CD14-positive monocyte (primary cell): ENCODE data around the gene AIPL1. TPM values are rescaled to one million over a fixed set of nuclear protein-coding genes. Genes with fewer than 3 reads are reported as not detected.

Experiments used
- DNase-seq, 3 donors: peaks; one replicate each; pipeline ENCODE4 v3.0.0-alpha.2; 2011 to 2022
- H2AFZ ChIP-seq: 2 replicates; pipeline ENCODE4 v1.6.0; 2012; ENCODE audit warnings: mild to moderate bottlenecking, low read depth, low read length, inconsistent platforms; ENCODE audit not compliant: insufficient read depth, poor library complexity, severe bottlenecking
- H3K27ac ChIP-seq, 2 donors: 1 replicate in 1 of 2; 2 replicates in 1 of 2; pipeline ENCODE4 v1.5.1; 2012 to 2013; ENCODE audit warnings: low read length in 2 of 2, control low read depth in 1 of 2, inconsistent platforms in 1 of 2, low read depth in 1 of 2, mild to moderate bottlenecking in 1 of 2
- H3K27me3 ChIP-seq, 2 donors: one replicate each; pipeline versions ENCODE4 v1.6.0 to v1.6.1; 2011 to 2013; ENCODE audit warnings: low read length in 2 of 2; ENCODE audit not compliant: control insufficient read depth in 2 of 2, insufficient read depth in 2 of 2
- H3K36me3 ChIP-seq, 2 donors: replicated peaks in 1 of 2; 1 replicate in 1 of 2; 2 replicates in 1 of 2; pipeline versions ENCODE4 v1.5.1 to v1.6.1; 2012 to 2013; ENCODE audit warnings: low read length in 2 of 2, control low read depth in 1 of 2, inconsistent platforms in 1 of 2, mild to moderate bottlenecking in 1 of 2; ENCODE audit not compliant: insufficient read depth in 2 of 2, control insufficient read depth in 1 of 2
- H3K4me1 ChIP-seq, 2 donors: 1 replicate in 1 of 2; 2 replicates in 1 of 2; pipeline versions ENCODE4 v1.5.1 to v1.6.1; 2012 to 2013; ENCODE audit warnings: low read length in 2 of 2, control low read depth in 1 of 2, inconsistent platforms in 1 of 2, mild to moderate bottlenecking in 1 of 2, moderate library complexity in 1 of 2; ENCODE audit not compliant: insufficient read depth in 2 of 2, control insufficient read depth in 1 of 2
- H3K4me2 ChIP-seq: replicated peaks from 2 replicates; pipeline ENCODE3; 2012; ENCODE audit warnings: low read length, moderate library complexity, mild to moderate bottlenecking; ENCODE audit not compliant: poor library complexity, severe bottlenecking; ENCODE audit errors: extremely low read depth
- H3K4me3 ChIP-seq, 3 experiments: fragments of 200-600 bp in 1 of 3; sonication (generic) in 1 of 3; replicated peaks in 1 of 3; 1 replicate in 2 of 3; 2 replicates in 1 of 3; pipeline ENCODE4 v1.5.1; 2011 to 2013; ENCODE audit warnings: low read length in 3 of 3, mild to moderate bottlenecking in 3 of 3, control low read depth in 2 of 3, low read depth in 2 of 3, inconsistent platforms in 1 of 3, moderate library complexity in 1 of 3
- H3K79me2 ChIP-seq: 2 replicates; pipeline ENCODE4 v1.6.0; 2012; ENCODE audit warnings: mild to moderate bottlenecking, control low read depth, inconsistent platforms, low read length, moderate library complexity; ENCODE audit not compliant: insufficient read depth
- H3K9ac ChIP-seq: 2 replicates; pipeline ENCODE4 v1.6.0; 2017; ENCODE audit warnings: low read length, mild to moderate bottlenecking; ENCODE audit not compliant: insufficient read depth, poor library complexity, severe bottlenecking
- H3K9me3 ChIP-seq, 2 donors: replicated peaks in 1 of 2; 1 replicate in 1 of 2; 2 replicates in 1 of 2; pipeline versions ENCODE4 v1.5.1 to v1.6.1; 2012 to 2013; ENCODE audit warnings: low read length in 2 of 2, control low read depth in 1 of 2; ENCODE audit not compliant: control insufficient read depth in 1 of 2, insufficient read depth in 1 of 2
- H4K20me1 ChIP-seq: 2 replicates; pipeline ENCODE4 v1.6.0; 2012; ENCODE audit warnings: mild to moderate bottlenecking, low read length, control low read depth, moderate library complexity; ENCODE audit not compliant: insufficient read depth
- H3K27ac Mint-ChIP-seq, 7 donors: one replicate each; pipeline ENCODE4 v1.8.0; 2020; ENCODE audit warnings: mild to moderate bottlenecking in 7 of 7, mixed read lengths in 7 of 7, moderate library complexity in 6 of 7, inconsistent platforms in 2 of 7
- H3K27me3 Mint-ChIP-seq, 3 donors: one replicate each; pipeline ENCODE4 v1.8.0; 2021 to 2022; ENCODE audit warnings: low read depth in 3 of 3, mild to moderate bottlenecking in 3 of 3, mixed read lengths in 3 of 3, moderate library complexity in 3 of 3, inconsistent platforms in 1 of 3
- H3K36me3 Mint-ChIP-seq, 2 donors: one replicate each; pipeline ENCODE4 v1.8.0; 2020; ENCODE audit warnings: mixed read lengths in 2 of 2, inconsistent platforms in 1 of 2, mild to moderate bottlenecking in 1 of 2
- H3K4me1 Mint-ChIP-seq: one replicate; pipeline ENCODE4 v1.8.0; 2020; ENCODE audit warnings: mild to moderate bottlenecking, mixed read lengths
- H3K4me3 Mint-ChIP-seq, 2 donors: one replicate each; pipeline ENCODE4 v1.8.0; 2020; ENCODE audit warnings: mild to moderate bottlenecking in 2 of 2, mixed read lengths in 2 of 2, moderate library complexity in 1 of 2
- H3K9me3 Mint-ChIP-seq, 7 donors: one replicate each; pipeline ENCODE4 v1.8.0; 2020 to 2022; ENCODE audit warnings: mixed read lengths in 7 of 7, mild to moderate bottlenecking in 6 of 7, moderate library complexity in 6 of 7, inconsistent platforms in 2 of 7
- CTCF ChIP-seq: fragments of 200-600 bp; IDR thresholded peaks from one replicate; pipeline ENCODE4 v1.8.0; 2022; ENCODE audit warnings: antibody characterized with exemption, mild to moderate bottlenecking
- WGBS: methylation state at CpG from one replicate; pipeline ENCODE4 v1.1.5; 2013; ENCODE audit warnings: missing lambda C conversion rate; ENCODE audit not compliant: insufficient coverage; 5-methylcytosine and 5-hydroxymethylcytosine counted together
- intact Hi-C, 2 donors: fragments of 100-400 bp; cut with micrococcal nuclease; formaldehyde crosslinking; loops; one replicate each; pipeline versions ENCODE4 v1.15.0 to v1.15.1; 2023
- polyA plus RNA-seq, 3 donors: library from polyadenylated mRNA; depleted of rRNA in 1 of 3; unstranded in 2 of 3; stranded (reverse) in 1 of 3; fragments of 300-500 nt in 2 of 3; fragments of >200 nt in 1 of 3; fragmentation: Illumina TruSeq in 2 of 3; gene quantifications; 1 replicate in 2 of 3; 2 replicates in 1 of 3; pipeline ENCODE4 v1.2.3, GENCODE V29; 2012 to 2021

Gene AIPL1
- polyA plus RNA-seq, 3 donors: not detected

- H3K27ac Mint-ChIP-seq: no peak overlapping the region
Observed at GRCh38 chr17:6461246-6461645, 26.3 kb upstream of the AIPL1 start.

GRCh38 chr17:6460531-6461161 lies 25.7 kb upstream of the AIPL1 start:
- Histone ChIP-seq H3K79me2 (no peaks in the 10 kb centered on the region), H3K4me1 (no peaks in the 10 kb centered on the region), H3K27me3 (peaks cover 0 to 4% of the 10 kb centered on the region in 2 donors), H3K4me3 (no peak overlapping the region), H4K20me1 (no peaks in the 10 kb centered on the region), H3K9me3 (no peaks in the 10 kb centered on the region), H3K4me2 (no peak overlapping the region), H3K27ac (no peak overlapping the region), H3K36me3 (no peaks in the 10 kb centered on the region), H3K9ac (no peak overlapping the region), H2AFZ (no peak overlapping the region)
- Mint-ChIP-seq H3K9me3 (peaks cover 0 to 2% (median 0%) of the 10 kb centered on the region in 7 donors), H3K4me3 (no peak overlapping the region), H3K27ac (no peak overlapping the region), H3K27me3 (peaks cover 9 to 16% (median 13%) of the 10 kb centered on the region in 3 donors), H3K36me3 (no peaks in the 10 kb centered on the region), H3K4me1 (no peaks in the 10 kb centered on the region)
- intact Hi-C loops: no loop called here
- no peak for TF ChIP-seq CTCF
- WGBS: 94% methylated on average over 7 of the region's 9 CpGs
- DNase-seq: no peak

More at GRCh38 chr17:6461246-6461645, 26.3 kb upstream of the AIPL1 start:
- no peak overlapping the region for H3K4me3 ChIP-seq
- no peak for TF ChIP-seq CTCF
- peaks cover 0 to 1% of the 10 kb centered on the region in 2 donors for H3K27me3 ChIP-seq
- no peaks in the 10 kb centered on the region for H3K36me3 ChIP-seq
- H3K4me1 ChIP-seq: no peaks in the 10 kb centered on the region
- no peaks in the 10 kb centered on the region for H3K79me2 ChIP-seq
- no peaks in the 10 kb centered on the region for H3K36me3 Mint-ChIP-seq
- no peak overlapping the region for H3K4me2 ChIP-seq
- 97% methylated on average over 11 of the region's 14 CpGs for WGBS
- H4K20me1 ChIP-seq: no peaks in the 10 kb centered on the region
- intact Hi-C loops: no loop called here
- no peak overlapping the region for H2AFZ ChIP-seq
- no peak overlapping the region for H3K9ac ChIP-seq
- peaks cover 9 to 12% (median 11%) of the 10 kb centered on the region in 3 donors for H3K27me3 Mint-ChIP-seq
- H3K4me3 Mint-ChIP-seq: no peak overlapping the region
- H3K4me1 Mint-ChIP-seq: no peaks in the 10 kb centered on the region
- H3K9me3 Mint-ChIP-seq: no peaks in the 10 kb centered on the region
- no peaks in the 10 kb centered on the region for H3K9me3 ChIP-seq
- DNase-seq: no peak
- no peak overlapping the region for H3K27ac ChIP-seq
